Peyer's patch (tissue), 4 donors: ENCODE measurements around the gene WAPL.

Experiments used
- POLR2A ChIP-seq, 2 donors: fragments of 450-650 bp; IDR thresholded peaks; one replicate each; pipeline ENCODE4 v1.5.1; 2017; ENCODE audit warnings: antibody characterized with exemption in 2 of 2, mild to moderate bottlenecking in 2 of 2, moderate library complexity in 2 of 2
- TF ChIP-seq, protein P1 (sequence below), 6 experiments: fragments of 450-650 bp in 4 of 6; fragments of 200-600 bp in 2 of 6; sonication (generic) in 1 of 6; IDR thresholded peaks; one replicate each; pipeline ENCODE4 v1.5.1; 2017 to 2019; ENCODE audit warnings: antibody characterized with exemption in 6 of 6, mild to moderate bottlenecking in 3 of 6, moderate library complexity in 1 of 6

DNA sequence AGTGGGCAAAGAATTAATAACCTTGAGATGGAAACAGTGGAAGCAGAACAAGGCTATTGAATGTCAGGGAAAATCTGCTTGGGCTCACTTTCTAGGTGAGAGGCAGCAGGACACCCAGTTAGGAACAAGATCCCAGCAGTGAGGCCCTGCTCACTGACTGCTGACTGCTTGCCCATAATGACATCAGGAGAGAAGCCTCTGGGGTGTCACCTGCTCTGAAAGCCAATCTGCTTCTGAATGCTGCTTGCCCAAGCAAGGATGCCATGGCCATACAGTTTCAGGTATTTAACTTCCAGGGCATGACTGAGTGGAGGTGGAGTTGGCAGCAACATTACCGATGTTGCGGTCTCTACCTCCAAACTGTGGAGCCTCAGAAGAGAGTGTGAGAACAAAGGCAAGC lies 11.7 kb upstream of the WAPL start:
- TF ChIP-seq, protein P1, sequence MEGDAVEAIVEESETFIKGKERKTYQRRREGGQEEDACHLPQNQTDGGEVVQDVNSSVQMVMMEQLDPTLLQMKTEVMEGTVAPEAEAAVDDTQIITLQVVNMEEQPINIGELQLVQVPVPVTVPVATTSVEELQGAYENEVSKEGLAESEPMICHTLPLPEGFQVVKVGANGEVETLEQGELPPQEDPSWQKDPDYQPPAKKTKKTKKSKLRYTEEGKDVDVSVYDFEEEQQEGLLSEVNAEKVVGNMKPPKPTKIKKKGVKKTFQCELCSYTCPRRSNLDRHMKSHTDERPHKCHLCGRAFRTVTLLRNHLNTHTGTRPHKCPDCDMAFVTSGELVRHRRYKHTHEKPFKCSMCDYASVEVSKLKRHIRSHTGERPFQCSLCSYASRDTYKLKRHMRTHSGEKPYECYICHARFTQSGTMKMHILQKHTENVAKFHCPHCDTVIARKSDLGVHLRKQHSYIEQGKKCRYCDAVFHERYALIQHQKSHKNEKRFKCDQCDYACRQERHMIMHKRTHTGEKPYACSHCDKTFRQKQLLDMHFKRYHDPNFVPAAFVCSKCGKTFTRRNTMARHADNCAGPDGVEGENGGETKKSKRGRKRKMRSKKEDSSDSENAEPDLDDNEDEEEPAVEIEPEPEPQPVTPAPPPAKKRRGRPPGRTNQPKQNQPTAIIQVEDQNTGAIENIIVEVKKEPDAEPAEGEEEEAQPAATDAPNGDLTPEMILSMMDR (IDR thresholded peaks at IDR 0.05): no peak
- TF ChIP-seq POLR2A (IDR thresholded peaks at IDR 0.05): no peak
